Osteoblast (primary cell): Measurements from ENCODE around the gene S100A11. TPM values are rescaled to one million over a fixed set of nuclear protein-coding genes. Genes with fewer than 3 reads are reported as not detected.

Experiments used
- DNase-seq: peaks from one replicate; pipeline ENCODE4 v3.0.0; 2011; ENCODE audit warnings: low spot score, mixed read lengths; ENCODE audit not compliant: insufficient read length; ENCODE audit errors: missing footprints
- H2AFZ ChIP-seq: 2 replicates; pipeline ENCODE4 v1.6.0; 2011; ENCODE audit warnings: mild to moderate bottlenecking, low read length
- H3K27ac ChIP-seq: 2 replicates; pipeline ENCODE4 v1.5.1; 2011; ENCODE audit warnings: mild to moderate bottlenecking, low read depth, low read length, moderate library complexity
- H3K27me3 ChIP-seq: 2 replicates; pipeline ENCODE4 v1.6.0; 2012; ENCODE audit warnings: mild to moderate bottlenecking, control low read depth, inconsistent platforms, low read length, moderate library complexity; ENCODE audit not compliant: insufficient read depth
- H3K36me3 ChIP-seq: 2 replicates; pipeline ENCODE4 v1.5.1; 2011; ENCODE audit warnings: mild to moderate bottlenecking, low read length, control low read depth, moderate library complexity; ENCODE audit not compliant: insufficient read depth
- H3K4me1 ChIP-seq: 2 replicates; pipeline ENCODE4 v1.5.1; 2011; ENCODE audit warnings: mild to moderate bottlenecking, low read length, control low read depth, moderate library complexity; ENCODE audit not compliant: insufficient read depth
- H3K4me2 ChIP-seq: 2 replicates; pipeline ENCODE4 v1.6.0; 2011; ENCODE audit warnings: mild to moderate bottlenecking, low read length; ENCODE audit not compliant: insufficient read depth
- H3K4me3 ChIP-seq: fragments of 200-600 bp; sonication (generic); 3 replicates; pipeline ENCODE4 v1.5.1; 2012; ENCODE audit warnings: mild to moderate bottlenecking, low read length, inconsistent platforms; ENCODE audit not compliant: insufficient read depth
- H3K79me2 ChIP-seq: 2 replicates; pipeline ENCODE4 v1.6.0; 2012; ENCODE audit warnings: mild to moderate bottlenecking, low read length, control low read depth, inconsistent platforms; ENCODE audit not compliant: insufficient read depth
- H3K9me3 ChIP-seq: 2 replicates; pipeline ENCODE4 v1.5.1; 2011; ENCODE audit warnings: low read depth, low read length, control low read depth
- H4K20me1 ChIP-seq: 2 replicates; pipeline ENCODE4 v1.6.0; 2012; ENCODE audit warnings: mild to moderate bottlenecking, low read length, control low read depth; ENCODE audit not compliant: insufficient read depth
- total RNA-seq: library from RNA; depleted of rRNA; stranded (reverse); fragments of >200 nt; gene quantifications from 2 replicates; pipeline ENCODE4 v1.2.3, GENCODE V29; 2012
- TF ChIP-seq, protein P1 (sequence below): IDR thresholded peaks from 2 replicates; pipeline ENCODE4 v1.5.1; 2011; ENCODE audit warnings: mild to moderate bottlenecking, low read depth, low read length, moderate library complexity; ENCODE audit errors: extremely low read depth

The S100A11 gene
- total RNA-seq, 1 donor, result 142 TPM

DNA sequence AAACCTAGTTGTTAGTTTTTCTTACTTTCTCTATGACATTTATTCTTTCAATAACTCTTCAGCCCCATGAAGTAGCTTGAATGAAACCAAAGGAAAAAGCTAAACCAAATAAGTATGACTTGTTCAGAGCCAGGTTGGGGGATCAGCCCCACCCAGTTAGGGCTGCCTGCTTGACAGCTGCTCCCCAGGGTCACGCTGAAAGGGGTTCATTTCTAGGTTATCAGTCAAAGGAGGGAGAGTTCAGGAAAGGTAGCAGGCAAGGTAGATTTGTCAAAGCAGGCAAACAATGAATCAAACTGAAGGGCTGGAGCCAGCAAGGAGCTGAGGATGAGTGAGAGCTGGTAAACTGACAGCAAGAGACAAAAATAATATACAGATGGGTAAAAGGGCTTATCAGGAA, 3.1 kb upstream of the S100A11 start:
- DNase-seq, result no peak
- Histone ChIP-seq H3K27me3 (peaks cover 32% of the 10 kb centered on the region), H3K4me3 (no peak overlapping the region), H3K9me3 (no peaks in the 10 kb centered on the region), H3K79me2 (peaks cover 18% of the 10 kb centered on the region), H2AFZ (no peak overlapping the region), H4K20me1 (peaks cover 9% of the 10 kb centered on the region), H3K27ac (no peak overlapping the region), H3K4me1 (peaks cover 9% of the 10 kb centered on the region), H3K4me2 (no peak overlapping the region), H3K36me3 (no peaks in the 10 kb centered on the region)
- TF ChIP-seq, protein P1, sequence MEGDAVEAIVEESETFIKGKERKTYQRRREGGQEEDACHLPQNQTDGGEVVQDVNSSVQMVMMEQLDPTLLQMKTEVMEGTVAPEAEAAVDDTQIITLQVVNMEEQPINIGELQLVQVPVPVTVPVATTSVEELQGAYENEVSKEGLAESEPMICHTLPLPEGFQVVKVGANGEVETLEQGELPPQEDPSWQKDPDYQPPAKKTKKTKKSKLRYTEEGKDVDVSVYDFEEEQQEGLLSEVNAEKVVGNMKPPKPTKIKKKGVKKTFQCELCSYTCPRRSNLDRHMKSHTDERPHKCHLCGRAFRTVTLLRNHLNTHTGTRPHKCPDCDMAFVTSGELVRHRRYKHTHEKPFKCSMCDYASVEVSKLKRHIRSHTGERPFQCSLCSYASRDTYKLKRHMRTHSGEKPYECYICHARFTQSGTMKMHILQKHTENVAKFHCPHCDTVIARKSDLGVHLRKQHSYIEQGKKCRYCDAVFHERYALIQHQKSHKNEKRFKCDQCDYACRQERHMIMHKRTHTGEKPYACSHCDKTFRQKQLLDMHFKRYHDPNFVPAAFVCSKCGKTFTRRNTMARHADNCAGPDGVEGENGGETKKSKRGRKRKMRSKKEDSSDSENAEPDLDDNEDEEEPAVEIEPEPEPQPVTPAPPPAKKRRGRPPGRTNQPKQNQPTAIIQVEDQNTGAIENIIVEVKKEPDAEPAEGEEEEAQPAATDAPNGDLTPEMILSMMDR, result no peak

DNA sequence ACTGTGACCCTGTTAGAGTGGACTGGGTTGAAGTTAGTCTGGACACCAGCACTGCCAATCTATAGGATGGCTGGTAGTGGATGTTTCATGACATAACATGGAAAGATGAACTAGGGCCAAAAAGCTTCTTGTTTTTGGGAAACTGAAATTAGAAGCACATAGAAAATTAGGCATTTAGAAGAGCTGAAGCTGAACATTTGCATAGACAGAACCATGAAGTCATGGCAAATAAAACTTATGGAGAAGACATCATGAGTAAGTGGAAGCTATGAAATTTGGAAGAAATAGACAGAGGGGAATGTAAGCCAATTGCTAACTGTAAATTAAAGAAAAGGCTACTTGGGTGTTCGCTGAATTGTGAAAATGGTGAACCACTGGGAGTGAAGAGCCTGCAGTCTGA, 2.7 kb upstream of the S100A11 start:
- Histone ChIP-seq H3K36me3 (no peaks in the 10 kb centered on the region), H4K20me1 (peaks cover 13% of the 10 kb centered on the region), H2AFZ (no peak overlapping the region), H3K9me3 (no peaks in the 10 kb centered on the region), H3K27me3 (peaks cover 32% of the 10 kb centered on the region), H3K4me1 (peaks cover 12% of the 10 kb centered on the region), H3K79me2 (peaks cover 23% of the 10 kb centered on the region), H3K4me3 (no peak overlapping the region), H3K4me2 (no peak overlapping the region), H3K27ac (no peak overlapping the region)
- TF ChIP-seq, protein P1, result no peak
- DNase-seq, result no peak

DNA sequence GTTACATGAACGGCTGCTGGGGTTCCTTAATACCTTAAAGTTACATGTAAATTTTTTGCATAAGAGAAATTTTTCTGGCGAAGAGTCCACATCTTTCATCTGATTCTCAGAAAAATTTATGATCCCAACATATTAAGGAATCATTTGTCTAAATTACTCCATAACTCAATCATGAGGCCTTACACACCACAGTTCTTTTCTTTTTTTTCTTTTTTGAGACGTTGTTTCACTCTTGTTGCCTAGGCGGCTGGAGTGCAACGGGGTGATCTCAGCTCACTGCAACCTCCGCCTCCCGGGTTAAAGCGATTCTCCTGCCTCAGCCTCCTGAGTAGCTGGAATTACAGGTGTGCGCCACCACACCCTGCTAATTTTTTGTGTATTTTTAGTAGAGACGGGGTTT, 2.1 kb upstream of the S100A11 start:
- H3K79me2 ChIP-seq, result peaks cover 29% of the 10 kb centered on the region
- no peak overlapping the region for H3K4me3 ChIP-seq
- peaks cover 18% of the 10 kb centered on the region for H3K4me1 ChIP-seq
- TF ChIP-seq, protein P1, result no peak
- H4K20me1 ChIP-seq, result peaks cover 19% of the 10 kb centered on the region
- H3K9me3 ChIP-seq, result no peaks in the 10 kb centered on the region
- no peak overlapping the region for H3K27ac ChIP-seq
- no peak overlapping the region for H2AFZ ChIP-seq
- no peak overlapping the region for H3K4me2 ChIP-seq
- peaks cover 6% of the 10 kb centered on the region for H3K36me3 ChIP-seq
- H3K27me3 ChIP-seq, result peaks cover 32% of the 10 kb centered on the region
- DNase-seq, result no peak

DNA sequence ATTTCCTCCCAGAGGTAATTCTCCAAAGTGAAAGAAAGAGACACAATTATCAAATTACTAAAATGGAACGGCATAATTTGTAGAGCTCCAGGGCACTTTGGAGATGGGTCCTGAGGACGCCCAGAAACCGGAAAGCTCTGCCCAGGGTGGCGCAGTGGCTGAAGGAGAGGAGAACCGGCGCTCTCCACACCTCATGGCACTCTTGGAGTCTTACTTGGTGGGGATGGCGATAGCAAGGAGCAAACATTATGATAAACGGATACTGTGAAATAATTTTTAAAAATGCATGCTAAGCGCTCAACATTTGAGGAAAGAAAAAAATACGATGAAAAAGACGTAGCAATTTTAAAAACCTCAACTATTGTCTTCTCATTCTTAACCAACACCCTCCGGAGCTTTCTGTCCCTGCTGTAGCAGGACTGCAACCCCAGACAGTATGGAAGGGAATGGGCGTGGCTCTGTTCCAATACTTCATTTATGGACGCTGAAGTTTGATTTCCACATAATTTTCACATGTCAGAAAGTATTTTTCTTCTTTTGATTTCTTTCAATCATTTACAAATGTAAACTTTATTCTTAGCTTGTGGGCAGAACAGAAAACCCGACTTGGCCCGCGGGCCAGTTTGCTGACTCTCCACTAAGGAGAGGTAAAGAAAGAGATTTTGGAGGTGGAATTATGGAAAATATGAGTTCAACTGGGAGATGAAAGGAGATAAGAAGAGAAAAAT, 1.1 kb downstream of the S100A11 start:
- Histone ChIP-seq H3K79me2 (peaks cover 38% of the 10 kb centered on the region), H3K27ac (peak overlapping the region; percentile 95), H3K4me3 (peak overlapping the region; percentile 89), H3K36me3 (peaks cover 35% of the 10 kb centered on the region), H4K20me1 (peaks cover 42% of the 10 kb centered on the region), H3K4me1 (peaks cover 19% of the 10 kb centered on the region), H3K9me3 (no peaks in the 10 kb centered on the region), H3K27me3 (peaks cover 13% of the 10 kb centered on the region), H2AFZ (peak overlapping the region; percentile 65), H3K4me2 (peak overlapping the region; percentile 81)
- DNase-seq, result peak; percentile 68
- TF ChIP-seq, protein P1, result no peak
